CD4-positive, alpha-beta T cell treated with Interleukin-15 for 1 hour (primary cell): ENCODE data around the gene MLC1.

Experiments
- DNase-seq: peaks from one replicate; pipeline ENCODE4 v3.0.0-alpha.2; 2020

The MLC1 gene

DNA sequence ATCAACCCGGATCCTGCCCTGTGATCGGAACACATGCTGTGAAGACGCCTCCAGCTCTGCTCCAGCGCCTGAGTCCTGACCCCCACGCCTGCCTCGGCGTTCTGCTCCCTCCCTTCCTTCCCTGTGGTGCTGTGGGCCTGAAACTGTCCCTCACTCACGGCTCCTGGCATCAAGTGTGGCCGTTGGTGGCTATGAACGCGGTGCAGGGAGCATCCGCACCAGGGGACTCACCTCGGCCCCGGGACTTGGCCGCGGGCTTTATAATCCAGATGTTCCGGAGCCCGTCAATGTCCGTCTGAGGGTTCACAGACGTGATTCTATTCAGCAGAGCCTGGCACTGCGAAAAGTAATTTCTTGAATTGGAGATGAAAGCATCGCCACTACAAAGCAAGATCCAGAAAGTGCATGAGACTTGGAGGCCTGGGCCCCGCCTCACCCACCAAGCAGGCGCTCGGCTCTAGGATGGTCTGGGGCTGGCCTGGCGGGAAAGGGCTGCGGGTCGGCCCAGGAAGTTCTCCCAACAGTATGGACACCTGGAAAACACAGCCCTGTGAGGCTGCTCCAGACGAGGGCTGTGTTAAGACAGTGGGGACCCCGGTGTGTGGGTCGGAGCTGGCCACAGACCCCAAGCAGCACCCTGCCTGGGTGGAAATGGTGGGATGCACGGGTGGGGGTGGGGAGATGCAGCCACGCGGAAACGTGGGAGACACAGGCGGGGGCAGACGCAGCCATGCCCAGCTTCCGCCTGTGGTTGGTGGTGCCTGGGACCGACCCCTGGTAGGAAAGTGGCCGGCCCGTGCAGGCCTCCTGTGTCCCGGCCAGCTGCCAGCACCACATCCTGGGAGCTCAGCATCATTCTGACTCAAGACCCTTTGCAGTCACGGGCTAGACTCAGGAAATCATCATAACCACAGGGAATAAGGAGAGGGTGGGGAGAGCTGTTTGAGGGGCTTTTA, 50.8 kb downstream of the MLC1 start:
- no peak for DNase-seq

DNA sequence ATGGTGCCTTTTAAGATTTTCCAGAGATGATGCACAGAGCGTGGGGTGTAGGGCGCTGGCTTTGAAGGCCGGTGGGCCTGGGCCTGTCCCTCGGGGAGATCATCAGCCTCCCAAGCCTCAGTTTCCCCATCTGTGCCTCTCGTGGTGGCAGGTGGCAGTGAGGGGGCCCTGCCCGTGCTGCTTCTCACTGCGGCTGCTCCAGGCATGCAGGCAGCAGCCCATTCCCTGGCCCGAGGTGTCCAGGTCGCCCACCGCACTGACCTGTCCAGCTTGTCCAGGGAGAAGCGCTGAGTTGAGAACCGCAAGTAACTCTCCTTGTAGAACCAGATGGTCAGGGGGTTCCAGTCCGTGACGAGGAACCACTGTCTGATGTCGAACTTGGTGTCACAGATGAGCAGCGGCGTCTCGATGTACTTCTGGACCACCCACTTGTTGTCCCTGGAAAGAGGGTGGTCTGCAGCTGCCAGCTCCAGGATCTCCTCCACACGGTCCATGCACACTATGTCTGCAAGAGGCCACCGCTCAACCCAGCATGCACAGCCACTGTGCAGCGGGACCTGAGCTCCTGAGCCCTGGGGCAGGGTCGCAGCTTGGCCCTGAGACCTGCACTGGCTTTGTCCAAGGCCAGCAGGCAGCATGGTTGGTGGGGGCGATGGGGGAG, 52.2 kb downstream of the MLC1 start:
- DNase-seq = no peak

DNA sequence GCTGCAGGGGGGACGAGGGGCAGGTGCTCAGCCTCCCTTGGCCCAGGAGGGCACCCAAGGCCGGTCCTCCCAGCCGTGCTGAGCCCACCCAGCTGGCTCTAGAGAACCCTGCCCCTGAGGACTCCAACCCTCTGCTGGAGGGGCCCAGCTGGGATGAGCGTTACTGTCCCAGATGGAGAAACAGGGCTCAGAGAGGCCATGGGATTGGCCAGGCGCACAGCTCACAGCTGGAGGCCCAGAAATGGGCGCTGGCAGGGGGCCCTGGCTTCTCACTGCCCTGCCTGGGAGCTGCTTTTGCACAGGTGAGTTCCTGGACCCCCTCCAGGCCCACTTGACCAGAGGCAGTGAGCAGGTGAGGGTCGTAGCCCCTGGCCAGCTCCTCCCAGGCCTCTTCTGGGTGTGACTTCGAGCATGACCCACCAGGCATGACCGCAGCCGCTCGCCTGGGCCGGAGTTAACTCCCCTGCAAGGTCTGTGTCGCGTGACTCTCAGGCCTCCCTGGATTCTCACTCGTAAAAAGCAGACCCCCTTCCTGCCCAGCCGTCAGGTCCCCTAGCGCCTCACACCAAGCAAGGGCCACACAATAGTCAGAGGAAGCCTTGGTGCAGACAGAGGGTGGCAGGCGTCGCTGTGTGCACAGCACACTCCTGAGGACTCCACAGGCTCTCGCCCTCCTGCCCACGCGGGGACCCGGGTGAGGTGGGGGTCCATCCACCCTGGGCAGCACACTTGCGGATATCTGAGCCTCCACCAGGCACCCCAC, 52.9 kb downstream of the MLC1 start:
- DNase-seq = no peak

DNA sequence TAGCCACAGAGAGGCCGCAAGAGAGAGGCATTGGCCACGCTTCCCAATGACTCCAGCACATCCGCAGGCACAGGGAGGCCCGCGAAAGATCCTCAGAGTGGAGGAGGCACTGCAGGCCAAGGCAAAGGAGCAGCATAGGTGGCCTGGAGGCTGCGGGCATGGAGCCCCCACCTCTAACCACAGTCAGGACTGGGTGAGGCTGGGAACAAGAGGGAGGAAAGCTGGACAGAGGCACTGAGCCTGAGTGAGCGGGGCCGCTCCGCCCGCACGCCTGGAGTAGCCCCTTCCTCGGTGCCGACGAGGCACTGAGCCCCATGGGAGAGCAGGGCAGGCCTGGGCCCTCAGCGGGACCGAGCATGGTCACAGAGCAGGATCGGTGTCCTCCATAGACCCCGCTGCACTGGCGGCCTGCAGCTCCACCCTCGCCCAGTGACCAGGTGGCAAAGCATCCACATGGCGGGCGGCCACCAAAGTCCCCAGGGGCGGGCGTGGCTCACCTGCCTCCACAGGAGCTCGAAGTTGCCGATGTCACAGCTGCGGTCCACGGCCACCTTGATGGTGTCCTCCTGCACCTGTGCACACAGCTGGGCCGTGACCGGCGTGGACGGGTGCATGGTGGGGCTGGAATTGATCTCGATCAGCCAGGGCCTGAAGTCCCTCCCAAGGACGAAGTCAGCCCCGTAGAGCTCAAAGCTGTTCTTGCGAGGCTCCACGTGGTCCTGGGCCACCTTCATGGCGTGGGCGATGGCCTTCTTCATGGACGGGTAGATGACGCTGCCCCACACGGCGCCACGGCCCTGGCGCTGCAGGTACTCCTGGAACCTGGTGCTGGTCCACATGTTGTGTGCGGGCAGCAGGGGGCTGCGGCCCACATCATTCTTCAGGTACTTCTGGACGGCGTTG, 53.8 kb downstream of the MLC1 start:
- no peak for DNase-seq

DNA sequence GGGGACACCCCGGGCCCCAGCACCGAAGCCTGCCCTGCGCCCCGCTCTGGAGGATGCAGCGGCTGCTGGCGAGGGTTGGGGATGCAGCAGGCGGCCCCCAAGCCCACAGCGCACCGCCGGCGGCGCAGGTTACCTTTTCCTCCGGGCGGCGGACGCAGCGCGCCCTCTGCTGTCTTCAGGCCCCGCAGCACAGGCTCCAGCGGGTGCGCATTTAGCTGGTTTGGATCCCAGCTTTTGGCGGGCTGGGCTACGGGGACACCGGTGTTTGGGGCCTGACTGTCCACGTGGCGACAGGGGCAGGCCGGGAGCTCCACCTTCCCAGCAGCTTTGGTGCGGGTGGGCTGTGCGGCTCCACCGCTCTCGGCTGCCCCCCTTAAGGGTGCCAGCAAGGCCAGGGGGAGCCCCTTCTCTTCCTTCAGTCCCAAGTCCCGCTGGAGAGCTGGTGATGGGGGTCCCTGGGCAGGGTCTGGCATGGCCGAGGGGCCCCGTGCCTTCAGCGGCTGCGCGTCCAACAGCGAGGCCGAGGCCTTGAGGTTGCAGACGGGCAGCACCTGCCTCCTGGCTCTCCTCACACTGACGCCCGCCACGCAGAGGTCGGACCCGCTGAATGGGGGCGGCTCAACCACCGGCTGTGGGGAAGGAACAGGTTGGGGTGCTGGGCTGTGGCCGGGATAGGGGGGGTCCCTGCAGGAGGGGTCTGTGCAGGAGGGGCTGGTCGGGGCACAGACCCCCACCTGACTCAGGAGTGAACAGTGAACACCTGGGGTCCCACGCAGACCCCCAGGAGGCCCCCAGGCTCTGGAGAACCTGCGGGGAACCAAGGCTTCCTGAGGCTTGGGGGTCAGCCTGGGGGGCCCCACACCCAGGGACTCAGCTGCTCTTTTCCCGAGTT, 54.7 kb downstream of the MLC1 start:
- peak; percentile 83 for DNase-seq

DNA sequence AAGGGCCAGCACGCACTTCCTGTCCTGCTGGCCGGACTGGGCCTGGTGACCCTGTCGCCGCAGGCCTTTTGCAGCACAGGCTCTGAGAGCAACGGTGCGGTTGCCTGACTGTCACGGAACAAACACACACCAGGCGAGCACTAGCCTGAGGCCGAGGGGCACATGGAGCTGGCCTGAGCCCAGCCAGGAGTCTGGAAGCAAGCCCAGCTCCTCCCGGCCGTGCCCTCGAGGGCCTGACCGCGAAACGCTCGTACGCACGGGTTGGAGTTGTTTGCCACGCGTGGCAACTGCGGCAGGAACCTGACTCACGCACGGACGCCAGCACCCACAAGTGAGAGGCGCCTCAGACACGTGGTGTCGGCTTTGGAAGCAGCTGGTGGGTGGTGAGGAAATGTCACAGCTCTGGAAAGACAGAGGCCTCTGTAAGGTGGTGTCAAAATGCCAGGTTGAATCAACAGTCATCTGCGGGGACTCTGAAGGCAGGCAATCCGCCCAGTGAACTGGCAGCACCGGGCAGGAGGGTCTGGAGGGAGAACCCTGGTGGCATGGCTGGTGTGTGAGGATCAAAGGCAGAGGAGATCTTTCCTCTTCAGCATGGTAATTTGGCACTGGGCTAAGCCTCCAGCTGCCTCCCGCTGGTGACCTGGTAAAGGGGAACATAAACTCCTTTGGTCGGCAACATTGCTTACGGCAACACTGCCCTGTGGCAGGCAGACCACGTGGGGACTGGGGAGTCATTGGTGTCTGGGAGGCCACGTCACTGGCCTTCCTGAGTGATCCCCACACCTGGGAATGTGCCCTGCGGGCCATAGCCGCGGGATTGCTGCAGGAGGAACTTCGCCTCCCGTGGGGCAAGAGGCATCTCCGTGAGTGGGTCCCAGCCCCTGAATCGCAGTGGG, 57.3 kb downstream of the MLC1 start:
- DNase-seq = no peak

DNA sequence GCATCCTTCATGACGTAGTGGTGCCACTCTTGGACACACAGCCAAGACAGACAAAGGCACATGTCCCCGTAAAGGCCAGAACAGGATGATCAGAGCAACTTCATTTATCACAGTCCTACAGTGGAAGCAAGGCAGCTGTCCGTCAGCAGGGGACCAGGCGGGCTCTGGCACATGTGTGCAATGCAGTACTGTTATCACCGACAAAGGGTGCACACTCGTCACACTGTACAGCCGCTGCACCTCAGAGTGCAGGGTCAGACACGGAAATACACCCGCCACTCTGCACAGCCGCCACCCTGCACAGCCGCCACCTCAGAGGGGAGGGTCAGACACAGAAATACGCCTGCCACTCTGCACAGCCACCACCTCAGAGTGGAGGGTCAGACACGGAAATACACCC, 59.2 kb downstream of the MLC1 start:
- DNase-seq = no peak

DNA sequence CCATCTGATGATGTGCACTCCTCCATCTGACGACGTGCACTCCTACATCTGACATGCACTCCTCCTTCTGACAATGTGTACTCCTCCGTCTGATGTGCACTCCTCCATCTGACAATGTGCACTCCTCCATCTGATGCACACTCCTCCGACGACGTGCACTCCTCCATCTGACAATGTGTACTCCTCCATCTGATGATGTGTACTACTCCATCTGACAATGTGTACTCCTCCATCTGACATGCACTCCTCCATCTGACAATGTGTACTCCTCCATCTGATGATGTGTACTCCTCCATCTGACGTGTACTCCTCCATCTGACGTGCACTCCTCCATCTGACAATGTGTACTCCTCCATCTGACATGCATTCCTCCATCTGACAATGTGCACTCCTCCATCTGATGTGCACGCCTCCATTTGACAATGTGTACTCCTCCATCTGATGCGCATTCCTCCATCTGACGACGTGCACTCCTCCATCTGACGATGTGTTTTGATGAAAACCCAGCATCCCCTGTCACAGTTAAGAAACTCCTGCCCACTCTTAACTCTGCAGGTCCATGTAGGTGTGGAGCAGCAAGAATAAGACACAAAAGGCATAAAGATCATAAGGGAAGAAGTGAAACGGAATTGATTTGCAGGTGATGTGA, 62.9 kb downstream of the MLC1 start:
- no peak for DNase-seq

DNA sequence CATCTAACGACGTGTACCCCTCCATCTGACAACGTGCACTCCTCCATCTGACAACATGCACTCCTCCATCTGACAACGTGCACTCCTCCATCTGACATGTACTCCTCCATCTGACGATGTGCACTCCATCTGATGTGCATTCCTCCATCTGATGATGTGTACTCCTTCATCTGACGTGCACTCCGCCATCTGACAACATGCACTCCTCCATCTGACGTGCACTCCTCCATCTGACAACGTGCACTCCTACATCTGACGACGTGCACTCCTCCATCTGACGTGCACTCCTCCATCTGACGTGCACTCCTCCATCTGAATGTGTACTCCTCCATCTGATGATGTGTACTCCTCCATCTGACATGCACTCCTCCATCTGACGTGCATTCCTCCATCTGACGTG, 64.6 kb downstream of the MLC1 start:
- no peak for DNase-seq

DNA sequence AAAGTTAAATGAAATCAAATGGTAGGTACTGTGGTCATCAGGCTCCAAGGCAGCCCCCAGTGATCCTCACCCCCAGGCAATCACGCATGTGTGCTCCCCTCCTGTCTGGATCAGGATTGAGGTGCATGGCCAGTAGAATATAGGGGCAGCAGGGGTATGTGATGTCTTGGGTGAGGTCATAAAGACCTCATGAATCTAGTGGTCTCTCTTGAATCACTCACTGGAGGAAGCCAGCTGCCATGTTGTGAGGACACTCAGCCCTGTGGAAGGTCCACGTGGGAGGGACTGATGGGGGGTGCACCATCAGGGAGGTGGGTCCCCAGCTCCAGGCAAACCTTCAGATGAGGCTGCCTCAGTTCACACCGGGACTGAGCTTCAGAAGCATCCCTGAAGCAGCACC, 65.9 kb downstream of the MLC1 start:
- DNase-seq = no peak

DNA sequence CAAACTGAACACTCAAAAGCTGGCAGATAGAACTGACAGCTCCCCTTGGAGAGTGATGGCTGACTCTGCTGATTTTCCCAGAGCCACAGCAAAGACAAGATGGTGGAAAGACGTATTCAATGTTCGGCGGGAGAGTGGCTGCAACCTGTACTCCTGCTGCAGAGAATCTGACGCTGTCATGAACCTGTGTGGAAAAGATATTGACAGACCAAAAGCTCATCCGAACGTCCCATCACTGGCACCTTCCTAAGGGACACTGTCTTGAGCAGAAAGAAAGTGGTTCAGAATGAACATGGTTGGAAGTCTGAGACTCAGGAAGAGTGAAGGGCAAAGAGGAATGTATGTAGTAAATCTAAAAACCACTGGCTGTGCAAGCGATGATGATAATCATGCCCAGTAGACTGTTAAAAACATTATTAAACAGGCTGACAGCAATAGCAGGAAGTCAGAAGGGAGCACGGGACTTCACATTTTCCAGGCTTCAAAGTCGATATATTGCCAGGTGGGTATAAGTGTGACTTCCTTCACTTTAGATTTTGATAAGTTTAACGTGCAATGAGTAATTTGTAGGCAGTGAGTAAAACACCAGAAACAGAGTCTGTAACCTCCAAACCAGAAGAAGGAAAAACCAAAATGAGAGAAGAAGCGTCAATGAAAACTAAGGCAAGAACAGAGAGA, 66.5 kb downstream of the MLC1 start:
- DNase-seq = no peak

DNA sequence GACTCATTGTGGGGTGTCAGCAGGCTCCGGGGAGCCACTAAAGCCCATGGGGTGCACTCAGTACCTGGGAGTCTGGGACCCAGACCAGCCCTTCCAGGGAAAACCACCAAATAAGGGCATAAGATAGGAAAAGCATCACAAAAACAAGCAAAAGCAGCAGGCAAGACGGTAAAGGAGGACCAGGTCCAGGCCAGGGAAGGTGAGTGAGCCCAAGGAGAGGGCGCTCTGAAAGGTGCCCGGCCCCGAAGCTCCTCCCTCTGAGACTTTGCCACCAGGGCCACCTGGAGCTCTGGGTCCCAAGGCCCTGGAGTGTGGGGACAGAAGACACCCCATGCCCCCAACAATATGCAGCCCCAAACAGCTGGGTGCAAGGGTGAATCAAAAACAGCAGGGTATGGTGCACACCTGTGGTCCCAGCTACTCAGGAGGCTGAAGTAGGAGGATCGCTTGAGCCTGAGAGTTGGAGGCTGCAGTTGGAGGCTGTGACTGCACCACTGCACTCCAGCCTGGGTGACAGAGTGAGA, 67.5 kb downstream of the MLC1 start:
- DNase-seq = no peak

DNA sequence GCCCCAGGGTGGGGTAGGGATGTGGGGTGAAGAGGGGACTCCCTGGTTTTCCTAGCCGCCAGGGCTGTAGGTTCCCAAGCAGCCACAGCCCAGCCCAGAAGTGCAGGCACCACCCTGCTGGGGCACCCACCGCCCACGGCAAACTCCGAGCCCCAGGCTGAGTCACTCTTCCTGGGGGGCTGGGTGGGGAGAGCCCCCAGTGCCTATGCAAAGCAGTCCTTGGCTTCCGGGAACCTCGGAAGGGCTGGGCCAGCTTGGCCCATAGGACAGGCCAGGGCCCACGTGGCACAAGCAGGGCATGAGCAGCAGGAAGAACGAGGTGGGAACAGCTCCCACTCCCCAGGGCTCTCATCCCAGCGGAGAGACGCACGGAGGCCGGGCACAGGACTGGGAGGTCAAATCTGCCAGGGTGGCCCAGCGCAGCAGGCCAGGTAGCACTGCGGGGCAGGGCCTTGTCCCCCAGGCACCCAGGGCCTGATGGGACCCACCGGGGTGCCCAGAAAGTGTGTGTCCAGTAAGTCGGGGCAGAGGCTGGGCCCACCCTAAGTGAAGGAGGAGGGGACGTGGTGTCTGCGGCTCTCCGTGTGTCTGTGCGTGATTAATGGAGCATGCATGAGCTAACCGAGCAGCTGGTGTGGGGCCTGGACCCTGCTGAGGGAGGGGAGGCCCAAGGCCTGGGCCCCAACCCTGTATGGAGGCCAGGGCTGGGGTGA, 68.1 kb downstream of the MLC1 start:
- no peak for DNase-seq

DNA sequence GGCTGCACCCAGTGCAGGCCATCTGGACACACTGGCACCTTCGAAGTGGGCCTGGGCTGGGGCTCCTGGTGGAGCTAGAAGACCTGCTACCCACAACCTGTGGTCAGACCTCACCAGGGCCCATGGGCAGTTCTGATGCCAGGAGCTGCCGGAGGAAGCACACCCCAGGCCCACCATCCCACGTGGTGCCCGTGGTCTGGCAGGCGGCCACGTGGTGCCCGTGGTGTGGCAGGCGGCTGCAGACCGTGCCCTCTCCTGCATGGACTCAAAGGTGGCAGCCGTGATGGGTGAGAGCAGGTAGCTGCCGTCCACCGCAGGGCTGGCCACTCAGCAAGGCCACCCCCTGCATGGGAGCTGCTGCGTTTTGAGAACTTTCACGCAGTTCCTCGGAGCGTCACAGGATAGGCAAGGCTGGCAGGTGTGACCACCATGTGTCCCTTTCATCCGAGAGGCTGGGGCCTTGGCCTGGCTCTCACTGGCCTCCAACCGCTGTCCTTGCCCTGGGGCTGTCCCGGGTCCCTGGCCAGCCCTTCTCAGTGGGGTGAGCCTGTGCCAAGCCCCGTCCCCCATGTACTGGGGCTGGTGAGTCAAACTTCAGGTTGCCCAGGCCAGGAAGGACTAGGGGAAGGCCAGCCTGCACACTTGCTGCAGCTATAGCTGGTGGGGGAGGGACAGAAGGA, 68.8 kb downstream of the MLC1 start:
- no peak for DNase-seq

DNA sequence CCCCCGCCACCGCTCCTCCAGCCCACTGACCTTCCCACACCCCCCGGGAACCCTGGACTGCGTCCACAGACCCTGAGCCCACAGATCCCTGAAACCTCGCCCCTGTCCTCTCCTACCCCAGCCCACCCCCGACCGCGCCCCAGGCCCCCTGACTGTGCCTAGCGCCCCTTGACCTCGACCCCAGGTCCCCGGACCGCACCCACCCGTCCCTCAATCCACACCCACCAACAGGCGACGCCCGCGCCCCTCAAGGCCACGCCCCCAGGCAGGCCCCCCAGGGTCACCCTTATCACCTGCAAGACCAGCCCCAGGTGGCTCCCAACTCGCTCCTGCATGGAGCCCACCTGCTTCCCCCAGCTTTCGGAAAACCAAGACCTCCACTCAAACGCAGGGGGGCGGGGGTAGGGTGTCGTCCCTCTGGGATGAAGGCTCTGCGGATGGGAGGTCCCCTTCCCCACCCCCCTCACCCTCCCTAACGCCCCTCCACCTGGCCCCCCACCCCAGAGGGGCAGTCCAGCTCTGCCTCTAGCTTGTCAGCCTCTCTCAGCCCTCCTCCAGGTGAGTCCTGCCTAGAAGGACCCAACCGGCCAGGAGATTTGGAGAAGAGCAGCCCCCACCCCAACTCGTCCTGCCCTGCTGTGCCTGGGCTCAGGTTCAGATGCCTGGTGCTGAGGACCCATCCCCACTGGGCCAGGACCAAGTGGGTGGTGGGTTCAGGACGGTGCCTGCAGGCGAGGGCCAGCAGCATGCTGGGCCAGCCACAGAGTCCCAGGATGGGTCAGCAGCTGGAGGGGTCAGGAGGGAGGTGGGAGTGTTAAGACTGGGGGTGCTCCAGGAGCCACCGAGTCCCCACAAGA, 69.5 kb downstream of the MLC1 start:
- DNase-seq = no peak

DNA sequence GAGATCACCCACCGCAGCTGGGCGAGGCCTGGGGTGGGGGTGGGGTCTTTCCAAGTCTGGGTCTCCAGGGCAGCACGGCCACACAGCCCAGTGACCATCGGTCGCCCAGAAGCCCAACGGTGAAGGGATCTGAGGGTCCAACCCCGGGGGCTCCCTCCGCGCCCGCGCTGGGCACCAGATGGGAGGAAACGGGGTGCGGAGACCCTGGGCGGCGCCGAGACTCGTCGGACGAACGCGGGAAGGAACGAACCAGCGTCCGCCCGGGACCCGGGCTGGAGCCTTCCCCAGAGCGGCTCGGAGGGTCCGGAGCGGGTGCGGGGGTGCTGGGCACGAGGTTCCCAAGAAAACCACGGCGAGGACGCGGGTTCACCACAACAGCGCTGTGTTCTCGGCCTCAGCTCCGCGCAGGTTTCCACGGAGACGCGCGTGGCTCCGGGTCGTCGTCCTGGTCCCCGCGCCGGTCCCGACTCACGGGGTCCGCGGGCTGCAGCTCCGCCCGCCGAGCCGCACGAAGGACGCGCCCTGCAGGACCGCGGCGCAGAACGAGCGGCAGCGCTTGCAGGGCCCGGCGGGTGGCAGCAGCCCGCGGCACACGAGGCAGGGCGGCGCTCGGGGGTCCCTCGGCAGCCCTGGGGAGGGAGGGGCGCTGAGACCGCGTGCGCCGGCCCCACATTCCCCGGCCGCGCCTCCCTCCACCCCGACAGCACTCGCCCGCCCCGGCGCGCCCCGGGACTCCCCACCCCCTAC, 70.4 kb downstream of the MLC1 start:
- DNase-seq = no peak
